Measurements from ENCODE around the gene DSC3.

DNA sequence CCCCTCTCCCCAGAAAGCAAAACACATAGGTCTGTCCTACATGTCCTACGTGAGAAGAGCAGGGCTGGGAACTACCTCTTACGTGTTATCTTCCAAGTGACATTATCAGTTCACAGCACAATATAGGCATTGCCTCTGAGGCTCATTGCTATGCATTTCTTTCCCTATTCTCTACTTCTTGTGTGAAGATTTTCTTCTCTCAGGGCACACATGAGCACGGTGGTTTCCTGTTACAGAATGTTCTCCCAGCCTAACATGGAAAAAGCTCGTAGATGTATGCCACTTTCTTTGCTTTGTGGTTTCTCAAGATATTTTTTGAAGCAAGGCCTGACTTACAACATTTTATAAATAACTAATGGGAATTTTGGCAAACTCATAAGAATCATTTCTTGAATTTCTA lies 19.4 kb upstream of the DSC3 start:
- TF ChIP-seq POLR2AphosphoS5 (IDR thresholded peaks at IDR 0.05; ENCODE audit: low read depth, low read length) (no peak), TAF1 (IDR thresholded peaks at IDR 0.05; ENCODE audit: borderline replicate concordance, insufficient read depth, low read length) (no peak)

All from PFSK-1 (cell line).